Measurements from ENCODE around the gene NLK.
"Not testable (repeated sequence)": the region's sequence is repeated elsewhere in the genome, so short reads cannot be mapped to it uniquely, and the experiment has no call there.

NLK gene

DNA sequence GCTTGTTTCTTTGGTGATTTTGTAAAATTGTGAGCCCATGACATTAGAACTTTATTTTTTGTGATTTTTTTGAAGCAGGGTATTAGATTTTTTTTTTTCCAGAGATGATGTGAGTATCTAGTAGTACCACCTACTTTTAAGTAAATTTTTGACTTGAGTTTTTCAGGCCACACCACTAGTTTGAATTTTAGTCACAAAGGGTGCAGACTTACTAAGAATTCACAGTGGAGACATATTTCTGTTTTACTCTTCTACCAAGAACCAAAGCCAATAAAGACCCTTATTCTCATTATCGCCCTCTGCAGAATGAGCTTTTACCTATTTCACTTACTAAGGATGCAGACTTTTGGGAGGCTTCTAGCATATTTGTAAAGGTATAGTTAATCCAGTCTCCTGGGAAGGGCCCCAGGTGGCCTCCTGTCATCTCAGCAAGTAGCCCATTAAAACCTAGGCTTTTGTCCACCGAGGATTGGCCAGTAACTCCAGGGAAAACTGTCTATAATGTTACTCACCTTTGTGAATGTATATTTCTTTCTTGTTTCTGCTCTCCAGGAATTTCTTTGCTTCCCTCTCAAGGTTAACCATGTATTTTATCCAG is 30.6 kb downstream of the NLK start:
- DNase-seq (ENCODE audit: low read depth in 2 of 2), result no peak

DNA sequence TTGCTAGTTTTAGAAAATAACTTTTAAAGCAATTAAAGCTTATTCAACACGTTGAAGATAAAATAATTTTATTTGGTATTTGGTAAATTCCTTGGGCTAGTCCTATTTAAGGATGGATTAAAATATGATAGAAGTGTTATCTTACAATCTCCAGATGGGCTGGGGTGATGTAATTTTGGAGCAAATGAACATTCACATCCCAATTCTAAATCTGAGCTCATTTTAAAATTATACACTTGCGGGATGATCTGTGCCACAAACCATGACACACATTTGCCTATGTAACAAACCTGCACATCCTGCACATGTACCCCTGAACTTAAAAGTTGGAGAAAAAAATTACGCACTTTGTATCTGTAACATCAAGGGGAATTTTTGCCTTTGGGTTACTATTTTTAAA is 31.5 kb downstream of the NLK start:
- DNase-seq (ENCODE audit: low read depth in 2 of 2), result no peak

DNA sequence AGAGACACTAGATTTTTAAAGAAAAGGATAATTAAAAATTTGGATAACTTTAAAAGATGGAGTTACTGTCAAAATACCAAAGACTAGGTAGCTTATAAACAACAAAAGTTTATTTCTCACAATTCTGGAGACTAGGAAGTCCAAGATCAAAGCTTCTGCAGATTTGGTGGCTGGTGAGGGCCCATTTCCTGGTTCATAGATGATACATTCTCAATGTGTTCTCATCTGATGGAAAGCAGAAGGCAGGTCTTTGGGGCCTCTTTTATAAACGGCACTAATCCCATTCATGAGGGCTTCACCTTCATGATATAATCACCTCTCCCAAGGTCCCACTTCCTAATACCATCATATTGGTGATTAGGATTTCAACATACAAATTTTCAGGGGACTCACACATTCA is 33.7 kb downstream of the NLK start:
- no peak for DNase-seq (ENCODE audit: low read depth in 2 of 2)

DNA sequence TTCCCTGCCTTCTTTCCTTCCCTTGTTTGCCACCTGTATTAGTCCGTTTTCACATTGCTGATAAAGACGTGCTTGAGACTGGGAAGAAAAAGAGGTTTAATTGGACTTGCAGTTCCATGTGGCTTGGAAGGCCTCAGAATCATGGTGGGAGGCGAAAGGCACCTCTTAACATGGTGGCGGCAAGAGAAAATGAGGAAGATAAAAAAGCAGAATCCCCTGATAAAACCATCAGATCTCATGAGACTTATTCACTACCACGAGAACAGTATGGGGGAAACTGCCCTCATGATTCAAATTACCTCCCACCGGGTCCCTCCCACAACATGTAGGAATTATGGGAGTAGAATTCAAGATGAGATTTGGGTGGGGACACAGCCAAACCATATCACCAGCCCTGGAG is 34.7 kb downstream of the NLK start:
- DNase-seq (ENCODE audit: low read depth in 2 of 2), result not testable (repeated sequence)

DNA sequence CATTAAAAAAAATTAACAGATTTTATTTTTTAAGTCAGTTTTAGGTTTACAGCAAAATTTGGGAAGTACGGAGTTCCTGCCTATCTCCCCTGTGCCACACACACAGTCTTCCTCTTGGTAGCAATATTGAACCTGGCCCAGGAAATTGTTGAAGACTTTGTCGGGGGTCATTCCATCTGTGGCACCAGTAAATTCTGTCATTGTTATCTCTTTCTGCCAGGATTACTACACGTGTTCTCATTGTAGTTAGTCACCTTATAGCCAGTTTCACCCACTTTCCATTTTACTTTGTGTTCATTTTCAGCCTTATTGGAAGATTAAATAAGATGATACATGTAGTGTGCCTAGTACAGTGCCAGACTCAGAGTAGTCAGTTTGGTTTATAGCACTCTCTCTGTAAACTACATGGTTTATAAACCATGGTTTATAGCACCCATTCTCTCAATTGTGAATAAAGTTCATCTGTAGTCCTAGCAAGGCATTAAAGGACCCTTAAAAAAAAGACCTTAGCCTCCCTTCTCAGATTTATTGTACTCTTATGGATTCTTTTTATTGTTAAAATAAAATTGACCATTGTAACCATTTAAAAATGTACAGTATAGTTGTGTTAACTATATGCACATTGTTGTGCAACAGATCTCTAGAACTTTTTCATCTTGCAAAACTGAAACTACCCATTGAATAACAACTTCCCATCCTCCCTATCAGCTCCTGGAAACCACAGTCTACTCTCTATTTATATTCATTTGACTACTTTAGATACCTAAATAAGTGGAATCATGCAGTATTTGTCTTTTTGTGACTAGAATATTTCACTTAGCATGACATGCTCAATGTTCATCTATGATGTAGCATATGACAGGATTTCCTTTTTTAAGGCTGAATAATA is 36.1 kb downstream of the NLK start:
- no peak for DNase-seq (ENCODE audit: low read depth in 2 of 2)

DNA sequence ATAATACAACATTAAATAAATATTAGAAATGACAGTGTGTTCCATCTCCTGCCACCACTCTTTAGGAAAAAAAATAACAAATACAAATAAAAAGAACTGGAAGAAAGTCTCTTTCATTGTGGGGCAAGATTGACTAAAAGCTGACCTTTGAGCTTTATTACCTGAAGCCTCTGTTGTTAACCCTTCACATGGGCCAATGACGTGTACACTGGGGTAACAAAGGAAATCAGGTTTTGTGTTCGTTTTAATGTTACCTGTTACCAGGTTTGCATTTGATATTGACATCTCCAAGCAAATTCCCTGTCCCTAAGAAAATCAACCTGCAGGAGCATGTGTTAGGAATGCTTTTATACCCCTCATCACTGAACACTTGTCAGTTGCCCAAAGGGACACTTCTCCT is 39.0 kb downstream of the NLK start:
- DNase-seq (ENCODE audit: low read depth in 2 of 2), result no peak

DNA sequence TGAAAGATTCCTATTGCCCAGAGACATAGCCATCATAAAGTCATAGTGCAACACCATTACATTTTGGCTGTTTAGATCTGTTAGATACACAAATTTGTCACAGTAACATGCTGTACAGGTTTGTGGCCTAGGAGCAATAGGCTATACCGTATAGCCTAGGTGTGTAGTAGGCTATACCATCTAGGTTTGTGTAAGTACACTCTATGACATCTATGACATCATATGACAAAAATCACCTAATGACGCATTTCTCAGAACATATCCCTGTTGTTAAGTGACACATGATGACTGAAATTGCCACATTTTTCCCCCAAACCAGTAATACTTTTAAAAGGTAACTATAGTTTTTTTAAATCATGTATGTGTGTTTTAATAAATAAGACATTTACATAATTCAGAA is 43.3 kb downstream of the NLK start:
- no peak for DNase-seq (ENCODE audit: low read depth in 2 of 2)

DNA sequence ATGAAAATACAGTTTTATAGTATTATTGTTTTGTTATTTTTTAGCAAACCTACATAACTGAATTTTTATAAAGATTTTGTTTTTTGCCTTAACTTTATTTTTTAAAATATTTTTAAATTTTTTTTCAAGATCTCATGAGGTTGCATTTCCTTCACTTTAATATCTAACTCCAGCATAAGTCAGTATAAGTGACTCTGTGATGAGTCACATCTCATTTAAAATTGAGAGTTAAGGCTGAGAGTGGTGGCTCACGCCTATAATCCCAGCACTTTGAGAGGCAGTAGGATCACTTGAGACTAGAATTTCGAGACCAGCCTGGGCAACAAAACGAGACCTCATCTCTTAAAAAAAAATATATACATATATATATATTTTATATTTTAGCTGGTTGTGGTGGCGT is 44.0 kb downstream of the NLK start:
- DNase-seq (ENCODE audit: low read depth in 2 of 2), result no peak

DNA sequence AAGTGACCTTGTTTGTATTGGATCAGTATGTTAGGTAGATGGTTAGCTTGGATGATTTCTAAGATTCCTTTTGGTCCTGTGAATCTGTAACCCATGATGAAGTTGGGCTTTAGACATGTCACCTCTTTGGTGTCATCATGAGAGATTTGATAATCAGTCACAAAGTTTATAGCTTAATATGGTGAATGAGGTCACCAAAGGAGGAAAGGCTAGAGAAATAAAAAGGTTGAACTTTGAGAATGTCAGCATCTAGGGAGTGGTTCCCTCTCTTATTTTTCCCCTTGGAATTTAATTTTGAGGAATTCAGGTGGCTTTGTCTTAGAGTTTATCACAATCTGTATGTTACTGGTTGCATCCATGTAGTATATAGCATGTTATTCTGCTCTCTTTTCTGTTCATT is 45.3 kb downstream of the NLK start:
- no peak for DNase-seq (ENCODE audit: low read depth in 2 of 2)

DNA sequence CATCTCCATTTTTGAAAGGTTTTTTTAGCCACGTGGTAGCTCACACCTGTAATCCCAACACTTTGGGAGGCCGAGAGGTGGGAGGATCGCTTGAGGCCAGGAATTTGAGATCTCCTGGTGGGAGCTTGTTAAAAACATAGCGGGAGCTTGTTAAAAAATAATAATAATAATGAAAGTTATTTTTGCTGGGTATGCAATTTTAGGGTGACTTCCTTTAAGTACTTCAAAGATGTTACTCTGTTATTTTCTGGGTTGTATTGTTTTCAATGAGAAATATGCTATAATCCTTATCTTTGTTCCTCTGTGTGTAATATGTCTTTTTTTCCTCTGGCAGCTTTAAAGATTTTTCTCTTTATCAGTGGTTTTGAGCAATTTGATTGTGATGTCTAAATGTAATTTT is 48.1 kb downstream of the NLK start:
- DNase-seq (ENCODE audit: low read depth in 2 of 2), result no peak

DNA sequence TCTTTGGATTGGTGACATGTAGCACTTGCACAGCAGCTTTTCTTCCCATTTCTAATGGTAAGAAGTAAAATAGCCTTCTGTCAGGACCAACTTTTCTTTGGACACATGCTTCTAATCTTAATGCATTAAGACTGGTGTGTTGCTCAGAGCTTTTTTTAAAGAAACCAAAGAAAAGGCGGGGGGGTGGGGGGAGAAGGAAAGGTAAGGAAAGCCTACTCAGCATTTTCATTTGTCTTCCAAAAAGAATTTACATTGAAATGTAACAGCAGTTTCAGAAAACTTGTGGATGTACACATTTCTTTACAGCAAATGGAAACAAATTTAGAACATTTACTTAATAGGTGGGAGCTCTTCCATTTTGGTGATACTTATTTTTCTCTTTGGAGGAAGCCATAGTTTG is 49.6 kb downstream of the NLK start:
- no peak for DNase-seq (ENCODE audit: low read depth in 2 of 2)

DNA sequence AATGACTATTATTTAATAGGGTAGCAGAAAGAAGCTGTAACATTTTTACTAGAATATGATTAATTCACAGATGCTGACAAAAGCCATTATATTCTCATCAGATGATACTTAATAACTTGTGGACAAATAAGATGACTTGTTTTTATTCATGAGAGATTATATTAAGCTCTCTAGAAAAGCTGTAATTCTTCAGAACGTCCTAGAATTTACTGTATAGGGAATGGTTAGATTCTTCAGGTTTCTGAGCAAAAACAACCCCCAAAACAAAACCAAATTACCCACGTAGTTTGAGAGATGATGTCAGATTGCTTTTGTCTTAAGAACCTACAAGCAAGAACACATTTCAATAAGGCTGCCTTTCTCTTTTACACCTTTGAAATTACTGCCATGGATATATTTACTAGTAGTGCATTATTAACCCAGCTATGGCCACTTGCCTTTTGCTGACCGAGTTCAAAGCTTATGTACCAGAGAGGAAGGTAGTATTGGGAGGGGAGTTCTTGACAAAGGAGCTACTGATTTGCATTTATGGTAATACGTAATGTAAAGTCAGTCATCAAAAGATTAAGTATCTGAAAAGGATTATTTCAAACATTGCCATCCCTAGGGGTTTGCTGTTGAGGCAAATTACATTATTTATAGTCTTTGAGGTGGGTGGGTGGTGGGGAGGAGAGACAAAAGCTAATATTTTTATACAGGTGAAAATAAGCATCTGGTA is 51.7 kb downstream of the NLK start:
- DNase-seq (ENCODE audit: low read depth in 2 of 2), result no peak

DNA sequence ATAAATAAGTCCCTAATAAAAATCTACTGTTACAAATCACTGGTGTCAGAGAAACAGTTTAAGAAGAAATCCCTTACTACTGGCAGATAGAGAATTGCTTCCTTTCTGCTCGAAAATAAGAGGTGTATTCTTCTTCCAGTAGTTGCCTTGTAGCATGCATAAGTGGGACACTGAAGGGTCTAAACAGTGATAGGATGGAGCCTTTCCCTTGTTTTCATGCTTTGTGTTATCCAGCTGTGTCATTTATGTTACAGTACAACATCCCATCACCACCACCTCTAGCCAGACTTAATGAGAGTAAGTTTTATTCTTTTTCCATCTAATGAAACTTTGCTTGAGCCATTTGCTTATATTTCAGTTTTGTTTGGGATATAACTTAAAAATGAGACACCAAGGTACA is 54.3 kb downstream of the NLK start:
- no peak for DNase-seq (ENCODE audit: low read depth in 2 of 2)

DNA sequence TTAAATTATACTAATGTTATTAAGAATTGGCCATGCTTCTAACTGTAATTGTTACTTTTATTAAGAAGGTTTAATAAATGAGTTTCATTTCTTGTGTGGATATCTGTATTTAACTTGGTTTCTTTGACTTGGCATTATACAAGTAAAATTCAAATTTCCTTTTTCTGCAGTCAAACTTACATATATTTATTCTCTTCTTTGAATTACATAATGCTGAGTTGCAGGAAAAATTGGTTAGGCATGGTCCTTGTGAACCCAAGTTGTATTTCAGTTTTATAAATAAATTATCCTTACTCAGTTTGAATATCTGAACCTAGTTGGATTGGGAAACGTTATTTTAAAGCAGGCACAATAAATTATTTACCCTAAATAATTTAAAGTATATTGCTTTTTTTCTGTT is 54.8 kb downstream of the NLK start:
- no peak for DNase-seq (ENCODE audit: low read depth in 2 of 2)

DNA sequence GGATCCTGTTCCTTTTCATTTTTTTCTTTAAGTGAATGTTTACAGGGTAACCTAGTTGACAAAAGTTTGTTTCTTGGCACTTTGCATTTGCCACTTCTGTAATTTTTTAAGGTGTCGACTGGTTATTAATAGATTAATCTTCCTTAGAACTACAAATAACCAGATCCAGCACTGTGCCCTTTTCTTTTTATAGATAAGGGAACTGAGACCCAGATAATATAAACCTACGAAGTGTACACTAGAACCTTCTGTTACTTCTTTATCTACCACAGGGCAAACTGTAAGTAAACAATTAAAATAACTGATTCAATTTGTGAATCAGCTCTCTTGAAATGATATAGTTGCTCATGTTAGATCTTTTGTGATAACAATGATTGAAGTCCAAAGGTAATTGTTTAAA is 55.4 kb downstream of the NLK start:
- no peak for DNase-seq (ENCODE audit: low read depth in 2 of 2)

DNA sequence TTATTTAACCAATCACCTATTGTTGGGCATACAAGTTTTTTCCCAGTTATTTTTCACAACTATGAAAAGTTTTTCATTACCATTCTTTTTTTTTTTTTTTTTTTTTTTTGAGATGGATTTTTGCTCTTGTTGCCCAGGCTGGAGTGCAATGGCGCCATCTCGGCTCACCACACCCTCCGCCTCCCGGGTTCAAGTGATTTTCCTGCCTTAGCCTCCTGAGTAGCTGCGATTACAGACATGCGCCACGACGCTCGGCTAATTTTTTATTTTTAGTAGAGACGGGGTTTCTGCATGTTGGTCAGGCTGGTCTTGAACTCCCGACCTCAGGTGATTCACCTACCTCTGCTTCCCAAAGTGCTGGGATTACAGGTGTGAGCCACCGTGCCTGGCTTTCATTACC is 56.1 kb downstream of the NLK start:
- DNase-seq (ENCODE audit: low read depth in 2 of 2), result not testable (repeated sequence)

DNA sequence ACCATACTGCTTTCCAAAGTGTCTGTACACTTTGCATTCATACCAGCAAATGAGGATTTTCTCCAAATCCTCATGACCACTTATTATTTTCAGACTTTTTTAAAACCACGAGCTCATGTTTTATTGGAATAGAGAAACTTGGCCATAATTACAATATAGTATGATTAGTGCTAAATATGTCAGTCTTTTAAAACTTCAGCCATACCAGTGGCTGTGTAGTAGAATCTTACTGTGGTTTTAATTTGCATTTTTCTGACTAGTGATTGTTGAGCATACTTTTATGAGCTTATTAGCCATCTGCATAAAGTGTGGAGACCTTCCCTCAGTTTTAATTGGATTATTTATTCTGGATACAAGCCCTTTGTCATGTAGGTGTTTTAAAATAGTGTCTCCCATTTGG is 57.8 kb downstream of the NLK start:
- DNase-seq (ENCODE audit: low read depth in 2 of 2), result no peak

DNA sequence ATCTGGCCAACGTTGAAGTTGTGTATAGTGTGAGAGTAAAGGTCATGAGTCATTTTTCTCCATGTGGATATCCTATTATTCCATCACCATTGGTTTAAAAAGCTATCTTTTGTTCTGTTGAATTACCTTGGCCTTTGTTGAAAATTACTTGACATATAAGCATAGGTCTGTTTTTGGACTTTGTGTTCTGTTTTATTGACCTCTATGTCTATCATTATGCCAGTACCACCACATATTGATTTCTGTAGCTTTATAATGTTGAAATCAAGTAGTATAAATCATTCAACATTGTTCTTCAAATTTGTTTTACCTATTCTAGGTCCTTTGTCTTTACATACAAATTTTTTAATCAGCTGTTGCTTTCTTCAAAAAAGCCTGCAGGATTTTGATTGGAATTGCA is 58.5 kb downstream of the NLK start:
- DNase-seq (ENCODE audit: low read depth in 2 of 2), result no peak

DNA sequence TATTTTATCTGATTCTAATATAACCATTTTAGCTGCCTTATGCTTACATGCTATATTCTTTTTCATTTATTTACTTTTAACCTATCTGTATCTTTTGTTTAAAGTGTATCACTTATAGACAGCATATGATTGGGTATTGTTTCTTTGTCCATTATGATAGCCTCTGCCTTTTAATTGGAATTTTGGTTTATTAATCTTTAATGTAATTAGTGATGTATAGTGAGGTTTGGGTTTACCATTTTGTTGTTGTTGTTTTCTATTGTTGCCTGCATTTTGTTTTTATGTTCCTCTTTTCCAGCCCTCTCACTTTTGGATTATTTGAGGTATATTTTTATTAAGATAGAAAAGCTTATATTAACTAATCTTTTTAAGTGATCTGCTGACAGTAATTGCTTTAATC is 59.4 kb downstream of the NLK start:
- DNase-seq (ENCODE audit: low read depth in 2 of 2), result no peak

DNA sequence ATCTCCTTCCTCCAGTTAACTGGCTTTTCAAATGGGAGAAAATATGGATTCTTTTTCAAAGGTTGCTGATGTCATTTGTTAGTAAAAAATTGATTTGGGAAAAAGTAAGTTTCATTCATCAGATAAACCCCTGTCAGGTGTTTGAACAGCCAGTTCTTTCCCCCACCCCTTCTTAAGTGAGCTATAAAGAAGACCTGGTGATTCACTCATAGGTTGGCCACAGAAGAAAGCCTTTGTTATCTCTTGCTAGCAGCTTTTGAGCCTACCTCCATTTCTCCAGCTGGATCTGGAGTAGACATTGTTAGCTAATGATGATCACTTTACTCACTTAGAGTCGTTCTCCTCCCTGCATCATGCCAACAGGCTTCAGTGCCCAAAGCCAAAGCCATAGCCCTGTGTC is 63.0 kb downstream of the NLK start:
- no peak for DNase-seq (ENCODE audit: low read depth in 2 of 2)

DNA sequence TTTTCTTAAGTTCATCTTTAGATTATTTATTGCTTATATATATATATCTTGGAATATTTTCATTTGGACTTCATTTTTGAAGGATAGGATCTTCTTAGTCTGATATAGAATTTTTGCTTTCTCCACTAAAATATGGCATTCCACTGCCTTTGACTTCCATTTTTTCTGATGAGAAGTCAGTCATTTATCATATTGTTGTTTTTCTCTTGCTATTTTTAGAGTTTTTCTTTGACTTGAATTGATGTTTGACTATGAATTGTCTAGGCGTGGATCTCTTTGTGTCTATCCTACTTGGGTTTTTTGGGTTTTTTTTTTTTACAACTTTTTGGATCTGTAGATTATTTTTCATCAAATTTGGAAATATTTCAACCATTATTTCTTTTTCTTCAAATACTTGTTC is 67.7 kb downstream of the NLK start:
- DNase-seq (ENCODE audit: low read depth in 2 of 2), result no peak

DNA sequence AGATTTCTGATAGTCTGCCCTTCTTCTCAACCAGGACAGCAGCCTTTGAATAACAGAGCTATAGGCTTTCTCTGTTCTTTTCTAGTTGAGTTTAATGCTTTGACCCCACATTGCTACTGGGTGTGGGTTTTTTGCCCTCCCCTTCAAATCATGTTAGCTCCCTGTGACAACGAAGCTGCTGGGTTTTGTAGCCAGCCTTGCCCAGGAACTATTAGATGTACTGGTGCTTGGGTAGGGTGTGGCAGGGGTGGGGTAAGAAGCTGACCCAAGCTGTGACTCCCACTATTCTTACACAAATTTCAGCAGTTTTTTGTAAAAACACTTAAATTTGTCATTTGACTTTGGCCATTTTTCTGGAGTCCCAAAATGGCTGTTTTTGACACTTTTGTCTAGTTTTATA is 69.7 kb downstream of the NLK start:
- DNase-seq (ENCODE audit: low read depth in 2 of 2), result no peak

DNA sequence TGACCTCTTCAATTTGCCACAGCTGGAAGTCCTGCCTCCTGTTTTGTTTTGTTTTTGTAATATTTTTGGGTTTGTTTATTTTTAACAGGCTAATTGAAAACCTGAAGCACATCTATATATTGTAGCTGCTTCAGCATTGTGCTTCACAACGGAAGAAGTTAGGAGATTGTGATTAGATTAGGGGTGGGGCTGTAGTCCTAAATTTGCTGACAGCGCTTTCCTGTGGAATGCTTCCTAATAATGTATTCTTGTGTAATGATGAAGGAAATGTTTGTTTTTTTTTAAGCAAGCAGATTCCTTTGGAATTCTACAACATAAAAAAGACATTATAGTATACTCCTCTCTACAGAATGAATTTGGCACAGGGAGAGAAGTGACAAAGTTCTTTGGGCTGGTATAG is 70.1 kb downstream of the NLK start:
- DNase-seq (ENCODE audit: low read depth in 2 of 2), result no peak
